ENCODE data around the gene HSPA12B.

The HSPA12B gene

GRCh38 chr20:3705491-3705969 lies 27.0 kb upstream of the HSPA12B start:
- no peak for DNase-seq

GRCh38 chr20:3705970-3706739 lies 26.3 kb upstream of the HSPA12B start:
- DNase-seq: no peak

GRCh38 chr20:3706774-3707507 lies 25.5 kb upstream of the HSPA12B start:
- no peak for DNase-seq

- no peak for DNase-seq
Measured at GRCh38 chr20:3707508-3707899, 25.0 kb upstream of the HSPA12B start.

- no peak for DNase-seq
Measured at GRCh38 chr20:3710011-3710466, 22.4 kb upstream of the HSPA12B start.

GRCh38 chr20:3710703-3711483 lies 21.6 kb upstream of the HSPA12B start:
- peak; percentile 45 to 68 (median 62) for DNase-seq

GRCh38 chr20:3711484-3711941 lies 21.0 kb upstream of the HSPA12B start:
- no peak for DNase-seq

GRCh38 chr20:3712279-3712873 lies 20.1 kb upstream of the HSPA12B start, which contains the start of gene SIGLEC1:
TSS of gene SIGLEC1 (minus strand) at chr20:3712600. CDS start at chr20:3707128, 5,472 bp downstream.
- no peak for DNase-seq

GRCh38 chr20:3714092-3714491 lies 18.4 kb upstream of the HSPA12B start:
- DNase-seq: no peak

- DNase-seq: peak in 1 of 5 experiments; percentile 30
Measured at GRCh38 chr20:3716195-3716834, 16.2 kb upstream of the HSPA12B start.

- no peak for DNase-seq
Measured at GRCh38 chr20:3719046-3719445, 13.4 kb upstream of the HSPA12B start.

GRCh38 chr20:3720068-3720467 lies 12.4 kb upstream of the HSPA12B start:
- DNase-seq: no peak

GRCh38 chr20:3720626-3721025 lies 11.9 kb upstream of the HSPA12B start:
- DNase-seq: no peak

GRCh38 chr20:3721912-3722311 lies 10.6 kb upstream of the HSPA12B start:
- DNase-seq: no peak

- DNase-seq: no peak
Measured at GRCh38 chr20:3723284-3723683, 9.2 kb upstream of the HSPA12B start.

GRCh38 chr20:3724356-3724755 lies 8.1 kb upstream of the HSPA12B start:
- no peak for DNase-seq

GRCh38 chr20:3727401-3728021 lies 5.0 kb upstream of the HSPA12B start:
- no peak for DNase-seq

- no peak for DNase-seq
Measured at GRCh38 chr20:3728354-3728753, 4.1 kb upstream of the HSPA12B start.

- DNase-seq: no peak
Measured at GRCh38 chr20:3728876-3729275, 3.6 kb upstream of the HSPA12B start.

GRCh38 chr20:3729378-3729777 lies 3.1 kb upstream of the HSPA12B start:
- DNase-seq: no peak

GRCh38 chr20:3729811-3730540 lies 2.5 kb upstream of the HSPA12B start:
- no peak for DNase-seq
